OCI-LY1 (cell line): ENCODE data around the gene IKZF1.

Experiments used
- H2AFZ ChIP-seq: fragments of 200-600 bp; sonication (generic), shearing (Covaris generic); 2 replicates; pipeline ENCODE4 v1.6.0; 2014; ENCODE audit warnings: antibody characterized with exemption, mild to moderate bottlenecking, low read length
- H3F3A ChIP-seq: fragments of 200-600 bp; sonication (generic), shearing (Covaris generic); 2 replicates; pipeline ENCODE4 v1.6.0; 2014; ENCODE audit warnings: mild to moderate bottlenecking, antibody characterized with exemption, low read length, moderate library complexity; ENCODE audit not compliant: insufficient read depth
- H3K27ac ChIP-seq: fragments of 200-600 bp; sonication (generic); 2 replicates; pipeline ENCODE4 v1.5.1; 2014; ENCODE audit warnings: low read length, mixed run types, mild to moderate bottlenecking, low read depth; ENCODE audit not compliant: poor library complexity, severe bottlenecking
- H3K27me3 ChIP-seq: fragments of 200-600 bp; sonication (generic); 2 replicates; pipeline ENCODE4 v1.6.0; 2014; ENCODE audit warnings: antibody characterized with exemption, mild to moderate bottlenecking, low read length, moderate library complexity; ENCODE audit not compliant: insufficient read depth
- H3K36me3 ChIP-seq: fragments of 200-600 bp; sonication (generic); 2 replicates; pipeline ENCODE4 v1.6.1; 2014; ENCODE audit warnings: mild to moderate bottlenecking, antibody characterized with exemption, low read length, moderate library complexity, mixed read lengths; ENCODE audit not compliant: insufficient read depth
- H3K4me1 ChIP-seq: fragments of 200-600 bp; sonication (generic); 2 replicates; pipeline ENCODE4 v1.5.1; 2014; ENCODE audit warnings: mild to moderate bottlenecking, low read length, moderate library complexity; ENCODE audit not compliant: insufficient read depth, severe bottlenecking
- H3K4me2 ChIP-seq: fragments of 200-600 bp; sonication (generic), shearing (Covaris generic); 2 replicates; pipeline ENCODE4 v1.6.1; 2014; ENCODE audit warnings: low read length
- H3K4me3 ChIP-seq: fragments of 200-600 bp; sonication (generic); 2 replicates; pipeline ENCODE4 v1.5.1; 2014; ENCODE audit warnings: low read length, low read depth, mild to moderate bottlenecking, mixed read lengths; ENCODE audit not compliant: poor library complexity, severe bottlenecking
- H3K79me2 ChIP-seq: fragments of 200-600 bp; shearing (Covaris generic); 2 replicates; pipeline ENCODE4 v1.6.1; 2016; ENCODE audit warnings: mixed run types, low read length, mixed read lengths; ENCODE audit not compliant: insufficient read depth
- H3K9ac ChIP-seq: fragments of 200-600 bp; sonication (generic), shearing (Covaris generic); 2 replicates; pipeline ENCODE4 v1.6.1; 2014; ENCODE audit warnings: mild to moderate bottlenecking, low read length, mixed read lengths
- H3K9me2 ChIP-seq: fragments of 200-600 bp; sonication (generic), shearing (Covaris generic); 2 replicates; pipeline ENCODE4 v1.6.1; 2014; ENCODE audit warnings: low read depth, mild to moderate bottlenecking, low read length, mixed read lengths
- H3K9me3 ChIP-seq: fragments of 200-600 bp; shearing (Covaris generic); 2 replicates; pipeline ENCODE4 v1.6.1; 2014; ENCODE audit warnings: low read length, mixed read lengths
- H4K20me1 ChIP-seq: fragments of 200-600 bp; sonication (generic), shearing (Covaris generic); 2 replicates; pipeline ENCODE4 v1.6.0; 2016; ENCODE audit warnings: mild to moderate bottlenecking, low read length; ENCODE audit not compliant: insufficient read depth
- EZH2 ChIP-seq: fragments of 200-600 bp; sonication (generic), shearing (Covaris generic); IDR thresholded peaks from 2 replicates; pipeline ENCODE4 v1.8.0; 2017; ENCODE audit warnings: borderline replicate concordance, mixed run types, mild to moderate bottlenecking, antibody characterized with exemption, low read length, moderate library complexity, mixed read lengths
- TF ChIP-seq, protein P1 (sequence below): fragments of 200-600 bp; sonication (generic), shearing (Covaris generic); IDR thresholded peaks from 2 replicates; pipeline ENCODE4 v1.5.1; 2017; ENCODE audit warnings: mild to moderate bottlenecking, antibody characterized with exemption, low read length, moderate library complexity, mixed read lengths

Gene IKZF1

DNA sequence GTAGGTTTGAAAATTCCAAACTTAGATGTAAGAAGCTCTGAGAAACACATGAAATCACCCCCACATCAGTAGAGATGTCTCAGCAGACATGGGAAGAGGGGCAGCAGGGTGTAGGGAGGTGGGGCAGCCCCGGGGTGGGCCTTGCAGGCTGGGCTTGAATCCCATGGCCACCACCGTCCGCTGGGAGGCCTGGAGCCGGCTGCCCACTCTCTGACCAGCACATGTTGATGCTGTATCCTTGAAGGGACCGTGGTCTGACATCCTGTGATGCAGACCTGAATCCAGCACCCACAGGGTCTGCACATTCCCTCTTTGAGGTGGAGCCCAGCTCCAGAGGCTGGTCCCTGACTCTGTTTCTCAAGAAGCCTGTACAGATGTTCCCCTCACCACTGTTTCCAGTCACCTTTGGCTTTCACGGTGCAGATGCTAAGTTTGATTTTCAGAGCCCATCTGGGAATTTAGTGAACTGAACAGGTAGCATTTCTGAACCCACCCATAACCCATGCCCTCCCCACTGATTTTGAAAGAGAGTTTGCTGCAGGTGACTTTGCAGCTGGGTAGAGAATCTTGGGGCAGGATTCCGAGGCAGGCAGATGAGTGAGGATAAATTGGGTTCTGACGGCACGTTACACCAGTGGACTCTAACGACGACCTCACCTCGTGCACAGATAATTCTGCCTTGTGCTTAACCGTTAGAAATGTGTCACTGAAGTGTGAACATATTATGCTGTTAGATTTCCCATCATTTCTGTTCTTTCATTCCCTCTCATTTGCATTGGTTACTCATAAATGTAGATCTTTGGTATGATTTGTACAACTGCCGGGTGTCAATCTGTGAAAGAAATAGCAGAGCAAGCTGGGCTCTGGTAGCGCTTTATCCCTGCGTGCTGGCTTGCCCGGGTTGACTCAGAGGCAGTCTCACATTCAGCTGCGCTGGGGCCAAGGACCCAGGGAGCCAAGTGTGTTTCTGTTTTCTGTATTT is 45.7 kb downstream of the IKZF1 start:
- peaks cover 98% of the 10 kb centered on the region for H3K36me3 ChIP-seq
- no peak for TF ChIP-seq EZH2
- TF ChIP-seq, protein P1, sequence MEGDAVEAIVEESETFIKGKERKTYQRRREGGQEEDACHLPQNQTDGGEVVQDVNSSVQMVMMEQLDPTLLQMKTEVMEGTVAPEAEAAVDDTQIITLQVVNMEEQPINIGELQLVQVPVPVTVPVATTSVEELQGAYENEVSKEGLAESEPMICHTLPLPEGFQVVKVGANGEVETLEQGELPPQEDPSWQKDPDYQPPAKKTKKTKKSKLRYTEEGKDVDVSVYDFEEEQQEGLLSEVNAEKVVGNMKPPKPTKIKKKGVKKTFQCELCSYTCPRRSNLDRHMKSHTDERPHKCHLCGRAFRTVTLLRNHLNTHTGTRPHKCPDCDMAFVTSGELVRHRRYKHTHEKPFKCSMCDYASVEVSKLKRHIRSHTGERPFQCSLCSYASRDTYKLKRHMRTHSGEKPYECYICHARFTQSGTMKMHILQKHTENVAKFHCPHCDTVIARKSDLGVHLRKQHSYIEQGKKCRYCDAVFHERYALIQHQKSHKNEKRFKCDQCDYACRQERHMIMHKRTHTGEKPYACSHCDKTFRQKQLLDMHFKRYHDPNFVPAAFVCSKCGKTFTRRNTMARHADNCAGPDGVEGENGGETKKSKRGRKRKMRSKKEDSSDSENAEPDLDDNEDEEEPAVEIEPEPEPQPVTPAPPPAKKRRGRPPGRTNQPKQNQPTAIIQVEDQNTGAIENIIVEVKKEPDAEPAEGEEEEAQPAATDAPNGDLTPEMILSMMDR, result no peak

DNA sequence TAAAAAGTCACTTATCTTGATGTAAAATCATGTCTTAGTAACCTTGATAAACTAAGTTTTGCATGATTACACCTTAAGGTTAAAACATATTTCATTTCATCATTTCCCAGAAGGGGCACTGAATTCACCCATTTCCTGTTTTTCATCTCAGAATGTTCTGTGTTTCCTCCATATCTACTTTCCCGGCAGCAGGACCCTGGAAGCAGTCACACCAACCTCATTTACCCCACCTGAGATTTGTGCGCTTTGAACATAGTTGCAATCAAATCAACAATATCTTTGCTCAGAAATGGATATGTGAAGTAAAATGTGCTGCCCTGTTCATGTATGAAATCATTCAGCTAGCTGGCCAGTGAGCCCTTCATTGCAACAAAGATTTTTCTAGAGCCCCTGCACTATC is 46.8 kb downstream of the IKZF1 start:
- H2AFZ ChIP-seq, result no peak overlapping the region
- peak overlapping the region; percentile 56 for H3K27ac ChIP-seq
- H3F3A ChIP-seq, result no peaks in the 10 kb centered on the region
- H3K27me3 ChIP-seq, result no peaks in the 10 kb centered on the region
- H3K36me3 ChIP-seq, result peaks cover 96% of the 10 kb centered on the region
- no peaks in the 10 kb centered on the region for H4K20me1 ChIP-seq
- TF ChIP-seq EZH2, result no peak
- TF ChIP-seq, protein P1, result no peak
- peaks cover 47% of the 10 kb centered on the region for H3K4me1 ChIP-seq
- H3K4me3 ChIP-seq, result no peak overlapping the region
- no peak overlapping the region for H3K9ac ChIP-seq
- no peaks in the 10 kb centered on the region for H3K9me2 ChIP-seq
- H3K9me3 ChIP-seq, result no peaks in the 10 kb centered on the region
- H3K79me2 ChIP-seq, result peaks cover 57% of the 10 kb centered on the region
- H3K4me2 ChIP-seq, result no peak overlapping the region

More for the DNA sequence above, 45.7 kb downstream of the IKZF1 start:
- no peaks in the 10 kb centered on the region for H4K20me1 ChIP-seq
- H2AFZ ChIP-seq, result no peak overlapping the region
- no peaks in the 10 kb centered on the region for H3K27me3 ChIP-seq
- H3K9me2 ChIP-seq, result no peaks in the 10 kb centered on the region
- peaks cover 61% of the 10 kb centered on the region for H3K79me2 ChIP-seq
- no peak overlapping the region for H3K4me3 ChIP-seq
- peak overlapping the region; percentile 14; the same call in 1 of the 2 replicates for H3K9ac ChIP-seq
- no peaks in the 10 kb centered on the region for H3K9me3 ChIP-seq
- H3F3A ChIP-seq, result no peaks in the 10 kb centered on the region
- peaks cover 49% of the 10 kb centered on the region for H3K4me1 ChIP-seq
- H3K27ac ChIP-seq, result peak overlapping the region; percentile 56
- H3K4me2 ChIP-seq, result peak overlapping the region; percentile 26; the same call in 1 of the 2 replicates

DNA sequence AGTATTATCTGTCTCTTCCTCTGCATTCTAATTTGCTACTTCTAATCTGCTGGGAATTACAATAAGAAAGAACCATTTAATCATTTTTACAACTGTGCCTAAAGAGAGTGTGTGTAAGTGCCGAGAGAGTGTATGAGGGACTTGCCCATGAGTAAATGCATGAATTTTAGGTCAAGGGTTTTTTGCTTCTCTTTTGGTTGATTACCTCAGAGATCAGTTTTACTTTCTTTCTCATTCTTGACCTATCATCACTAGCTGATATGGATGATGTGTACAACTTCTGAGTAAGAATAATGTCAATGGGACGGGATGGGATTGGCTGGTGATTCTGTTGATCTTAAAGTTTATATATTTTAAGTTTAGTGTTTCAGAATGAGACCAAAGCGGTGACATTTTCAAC is 47.8 kb downstream of the IKZF1 start:
- no peak overlapping the region for H3K4me3 ChIP-seq
- H3K4me2 ChIP-seq, result no peak overlapping the region
- H3K27ac ChIP-seq, result peak overlapping the region; percentile 56
- no peak overlapping the region for H2AFZ ChIP-seq
- H3K9me2 ChIP-seq, result no peaks in the 10 kb centered on the region
- H3K9ac ChIP-seq, result no peak overlapping the region
- H4K20me1 ChIP-seq, result no peaks in the 10 kb centered on the region
- no peaks in the 10 kb centered on the region for H3K9me3 ChIP-seq
- peaks cover 48% of the 10 kb centered on the region for H3K79me2 ChIP-seq
- H3K4me1 ChIP-seq, result peaks cover 45% of the 10 kb centered on the region
- TF ChIP-seq EZH2, result no peak
- TF ChIP-seq, protein P1, result no peak
- H3F3A ChIP-seq, result no peaks in the 10 kb centered on the region
- peaks cover 95% of the 10 kb centered on the region for H3K36me3 ChIP-seq
- no peaks in the 10 kb centered on the region for H3K27me3 ChIP-seq
